HUES6 (cell line): ENCODE results near the gene OR8I2.
"Not testable (repeated sequence)": the region's sequence is repeated elsewhere in the genome, so short reads cannot be mapped to it uniquely, and the experiment has no call there.

Source experiments
- H3K27ac ChIP-seq: 2 replicates; pipeline ENCODE4 v1.7.0; 2013; ENCODE audit warnings: low read depth, mild to moderate bottlenecking, low read length, inconsistent platforms
- H3K27me3 ChIP-seq: 2 replicates; pipeline ENCODE4 v1.6.1; 2013; ENCODE audit warnings: low read length; ENCODE audit not compliant: control insufficient read depth, insufficient read depth
- H3K36me3 ChIP-seq: 2 replicates; pipeline ENCODE4 v1.6.1; 2013; ENCODE audit warnings: low read length; ENCODE audit not compliant: control insufficient read depth, insufficient read depth
- H3K4me1 ChIP-seq: 2 replicates; pipeline ENCODE4 v1.6.1; 2013; ENCODE audit warnings: low read length; ENCODE audit not compliant: control insufficient read depth, insufficient read depth
- H3K4me3 ChIP-seq: 2 replicates; pipeline ENCODE4 v1.5.1; 2013; ENCODE audit warnings: low read depth, low read length
- H3K9ac ChIP-seq: one replicate; pipeline ENCODE4 v1.6.1; 2013; ENCODE audit warnings: mild to moderate bottlenecking, low read length
- H3K9me3 ChIP-seq: 2 replicates; pipeline ENCODE4 v1.6.1; 2013; ENCODE audit warnings: low read depth, low read length; ENCODE audit not compliant: control insufficient read depth, insufficient read depth

Gene OR8I2

DNA sequence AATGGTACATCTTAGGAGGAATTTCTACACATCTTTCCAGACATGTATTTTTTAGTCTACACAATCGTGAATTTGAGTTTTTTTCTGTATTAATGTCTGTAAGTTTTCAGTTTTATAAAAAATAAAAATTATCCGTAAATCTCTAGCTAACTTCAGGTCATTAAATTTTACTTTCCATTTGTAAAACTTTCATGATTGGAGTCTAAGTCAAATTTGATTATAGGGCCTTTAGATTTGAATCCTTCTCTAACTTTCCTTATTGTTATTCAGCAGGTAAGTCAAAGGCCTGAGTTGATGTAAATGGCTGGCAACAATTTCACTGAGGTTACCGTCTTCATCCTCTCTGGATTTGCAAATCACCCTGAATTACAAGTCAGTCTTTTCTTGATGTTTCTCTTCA, at the start of gene OR8I2:
Gene OR8I2 (plus strand): TSS at position 301 of the 400 bp plus-strand sequence. CDS start 0 bp downstream, at position 301.
- Histone ChIP-seq H3K9me3 (no peaks in the 10 kb centered on the region), H3K9ac (no peak within 1 kb of the TSS), H3K27ac (no peak within 1 kb of the TSS), H3K27me3 (no peaks in the 10 kb centered on the region), H3K36me3 (no peaks in the 10 kb centered on the region), H3K4me3 (no peak within 1 kb of the TSS), H3K4me1 (no peaks in the 10 kb centered on the region)

DNA sequence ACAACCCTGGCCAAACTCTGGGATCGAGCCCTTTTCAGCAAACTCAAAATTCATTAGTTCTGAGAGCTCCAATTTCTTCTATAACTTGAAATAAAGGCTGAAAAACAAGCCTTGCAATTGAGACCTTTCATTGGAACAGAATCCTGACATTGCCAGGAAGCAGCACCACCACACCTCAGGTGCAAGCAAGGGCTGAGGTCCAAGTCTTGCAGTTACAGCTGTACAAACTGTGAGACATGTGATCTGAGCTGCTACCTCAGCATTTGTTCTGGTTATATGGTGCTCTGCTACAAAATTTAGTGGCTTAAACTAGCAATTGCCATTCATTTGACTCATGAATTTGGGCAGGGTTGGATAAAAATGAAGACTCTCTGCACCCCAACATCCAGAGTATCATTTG, 47.6 kb upstream of the OR8I2 start:
- Histone ChIP-seq H3K27me3 (no peaks in the 10 kb centered on the region), H3K4me1 (no peaks in the 10 kb centered on the region), H3K9ac (no peak overlapping the region), H3K4me3 (no peak overlapping the region), H3K36me3 (no peaks in the 10 kb centered on the region), H3K27ac (no peak overlapping the region), H3K9me3 (peaks cover 8% of the 10 kb centered on the region; the same call in 1 of the 2 replicates)

DNA sequence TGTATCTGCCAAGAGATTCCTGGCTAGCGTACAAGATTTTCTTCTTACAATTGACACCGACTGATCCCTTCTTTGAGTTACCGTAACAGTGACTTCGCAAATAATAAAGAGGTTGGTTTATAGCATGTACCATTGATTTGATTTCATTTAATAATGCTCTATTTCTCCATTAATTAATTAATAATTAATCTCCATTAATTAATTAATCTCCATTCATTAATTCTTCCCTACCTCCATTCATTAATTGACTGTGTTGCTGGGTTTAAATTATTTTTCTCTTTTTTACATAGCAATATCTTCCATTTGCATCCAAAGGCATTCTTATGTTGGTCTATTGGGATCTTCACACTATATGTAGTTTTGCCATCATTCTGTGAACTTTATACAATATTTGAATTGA, 44.6 kb upstream of the OR8I2 start:
- H3K4me3 ChIP-seq: no peak overlapping the region
- no peaks in the 10 kb centered on the region for H3K27me3 ChIP-seq
- H3K9ac ChIP-seq: no peak overlapping the region
- H3K27ac ChIP-seq: no peak overlapping the region
- H3K36me3 ChIP-seq: no peaks in the 10 kb centered on the region
- H3K9me3 ChIP-seq: peaks cover 6% of the 10 kb centered on the region; the same call in 1 of the 2 replicates
- H3K4me1 ChIP-seq: no peaks in the 10 kb centered on the region

GRCh38 chr11:56049487-56049886, 43.6 kb upstream of the OR8I2 start:
- H3K4me3 ChIP-seq: no peak overlapping the region
- H3K27ac ChIP-seq: no peak overlapping the region
- H3K4me1 ChIP-seq: no peaks in the 10 kb centered on the region
- H3K27me3 ChIP-seq: no peaks in the 10 kb centered on the region
- no peaks in the 10 kb centered on the region for H3K36me3 ChIP-seq
- peaks cover 6% of the 10 kb centered on the region; the same call in 1 of the 2 replicates for H3K9me3 ChIP-seq
- H3K9ac ChIP-seq: no peak overlapping the region

GRCh38 chr11:56056366-56056765, 36.7 kb upstream of the OR8I2 start:
- not testable (repeated sequence) for H3K27me3 ChIP-seq, H3K9me3 ChIP-seq, H3K36me3 ChIP-seq, H3K4me3 ChIP-seq
- Histone ChIP-seq H3K4me1 (peaks cover 29% of the 10 kb centered on the region), H3K9ac (peak overlapping the region; percentile 74), H3K27ac (peak overlapping the region; percentile 95; the same call in 1 of the 2 replicates)

GRCh38 chr11:56057661-56058237, 35.4 kb upstream of the OR8I2 start:
- Histone ChIP-seq H3K27ac (peak overlapping the region; percentile 95; the same call in 1 of the 2 replicates), H3K4me1 (peaks cover 29% of the 10 kb centered on the region), H3K9ac (peak overlapping the region; percentile 74)
- not testable (repeated sequence) for H3K36me3 ChIP-seq, H3K27me3 ChIP-seq, H3K4me3 ChIP-seq, H3K9me3 ChIP-seq

DNA sequence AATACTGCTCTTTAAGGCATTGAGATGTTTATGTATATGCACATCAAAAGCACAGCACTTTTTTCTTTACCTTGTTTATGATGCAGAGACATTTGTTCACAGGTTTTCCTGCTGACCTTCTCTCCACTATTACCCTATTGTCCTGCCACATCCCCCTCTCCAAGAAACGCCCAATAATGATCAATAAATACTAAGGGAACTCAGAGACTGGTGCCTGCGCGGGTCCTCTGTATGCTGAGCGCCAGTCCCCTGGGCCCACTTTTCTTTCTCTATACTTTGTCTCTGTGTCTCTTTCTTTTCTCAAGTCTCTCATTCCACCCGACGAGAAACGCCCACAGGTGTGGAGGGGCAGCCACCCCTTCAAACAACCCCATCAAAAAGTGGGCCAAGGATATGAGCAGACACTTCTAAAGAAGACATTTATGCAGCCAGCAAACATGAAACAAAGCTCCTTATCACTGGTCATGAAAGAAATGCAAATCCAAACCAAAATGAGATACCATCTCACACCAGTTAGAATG, 34.8 kb upstream of the OR8I2 start:
- Histone ChIP-seq H3K9ac (peak overlapping the region; percentile 74), H3K27ac (peak overlapping the region; percentile 86; the same call in 1 of the 2 replicates), H3K4me1 (peaks cover 29% of the 10 kb centered on the region)
- not testable (repeated sequence) for H3K9me3 ChIP-seq, H3K4me3 ChIP-seq, H3K36me3 ChIP-seq, H3K27me3 ChIP-seq

GRCh38 chr11:56066980-56067379, 26.1 kb upstream of the OR8I2 start:
- H3K9ac ChIP-seq: no peak overlapping the region
- H3K36me3 ChIP-seq: no peaks in the 10 kb centered on the region
- H3K4me1 ChIP-seq: no peaks in the 10 kb centered on the region
- peaks cover 2% of the 10 kb centered on the region; the same call in 1 of the 2 replicates for H3K9me3 ChIP-seq
- no peaks in the 10 kb centered on the region for H3K27me3 ChIP-seq
- H3K27ac ChIP-seq: no peak overlapping the region
- H3K4me3 ChIP-seq: no peak overlapping the region

DNA sequence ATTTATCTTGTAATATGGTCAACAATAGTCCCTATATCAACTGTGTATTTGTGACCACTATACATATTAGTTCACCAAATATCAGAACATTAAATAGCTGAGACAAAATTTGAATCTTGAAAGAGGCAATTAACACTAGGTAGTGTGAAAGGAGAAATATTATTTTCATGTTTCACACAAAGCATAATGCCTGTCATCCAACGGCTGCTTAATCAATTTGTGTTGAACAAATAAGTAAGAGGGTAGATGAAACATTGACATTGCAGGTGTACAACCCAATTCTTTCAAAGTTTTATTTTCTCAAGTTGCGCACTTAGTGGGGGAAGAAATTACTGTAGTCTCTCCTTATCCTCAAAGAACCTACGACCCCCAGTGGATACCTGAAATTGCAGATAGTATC, 3.4 kb upstream of the OR8I2 start:
- Histone ChIP-seq H3K4me3 (no peak overlapping the region), H3K9me3 (no peaks in the 10 kb centered on the region), H3K27me3 (no peaks in the 10 kb centered on the region), H3K27ac (no peak overlapping the region), H3K4me1 (no peaks in the 10 kb centered on the region), H3K9ac (no peak overlapping the region), H3K36me3 (no peaks in the 10 kb centered on the region)

GRCh38 chr11:56103210-56103737, 10.2 kb downstream of the OR8I2 start, which contains the start of gene OR8H2:
Gene OR8H2 (plus strand): TSS chr11:56103687. CDS start chr11:56105043, 1,356 bp downstream.
- no peak within 1 kb of the TSS for H3K9ac ChIP-seq
- H3K36me3 ChIP-seq: no peaks in the 10 kb centered on the region

GRCh38 chr11:56122073-56122472, 29.0 kb downstream of the OR8I2 start, which contains the start of gene OR8H3:
Gene OR8H3 (plus strand): TSS chr11:56122373. CDS start chr11:56122373, 0 bp downstream.
- H3K9me3 ChIP-seq: no peaks in the 10 kb centered on the region
- no peaks in the 10 kb centered on the region for H3K27me3 ChIP-seq
- H3K36me3 ChIP-seq: no peaks in the 10 kb centered on the region
- no peak within 1 kb of the TSS for H3K4me3 ChIP-seq
- no peaks in the 10 kb centered on the region for H3K4me1 ChIP-seq
- H3K9ac ChIP-seq: no peak within 1 kb of the TSS
- no peak within 1 kb of the TSS for H3K27ac ChIP-seq

More at GRCh38 chr11:56103210-56103737, 10.2 kb downstream of the OR8I2 start, which contains the start of gene OR8H2:
- Histone ChIP-seq H3K9me3 (no peaks in the 10 kb centered on the region), H3K27me3 (no peaks in the 10 kb centered on the region), H3K27ac (no peak within 1 kb of the TSS), H3K4me1 (no peaks in the 10 kb centered on the region), H3K4me3 (no peak within 1 kb of the TSS)
